Measurements from ENCODE around the gene NR2F1-AS1.

DNA sequence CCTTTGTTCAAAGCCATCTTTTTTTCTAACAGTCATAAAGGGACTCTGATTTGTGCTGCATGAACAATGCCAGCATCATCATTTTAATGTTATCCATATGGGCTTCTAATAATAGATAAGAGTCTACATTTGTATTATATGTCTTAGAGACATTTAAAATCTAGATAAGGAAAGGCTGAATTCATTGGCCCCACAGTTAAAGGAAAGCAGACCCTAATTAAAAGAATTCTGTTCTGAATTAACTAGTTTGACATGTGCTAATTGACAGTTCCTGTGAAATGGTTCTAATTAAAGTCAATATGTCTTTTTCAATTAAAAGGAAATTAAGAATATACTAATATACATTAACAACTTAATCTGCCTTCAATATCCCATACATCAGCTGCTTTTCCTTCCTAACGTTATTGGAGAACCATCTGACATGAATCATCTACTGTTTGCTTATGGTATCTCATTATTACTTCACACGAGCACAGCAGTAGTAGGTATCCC, 104.7 kb downstream of the NR2F1-AS1 start:
- TF ChIP-seq, protein P1, sequence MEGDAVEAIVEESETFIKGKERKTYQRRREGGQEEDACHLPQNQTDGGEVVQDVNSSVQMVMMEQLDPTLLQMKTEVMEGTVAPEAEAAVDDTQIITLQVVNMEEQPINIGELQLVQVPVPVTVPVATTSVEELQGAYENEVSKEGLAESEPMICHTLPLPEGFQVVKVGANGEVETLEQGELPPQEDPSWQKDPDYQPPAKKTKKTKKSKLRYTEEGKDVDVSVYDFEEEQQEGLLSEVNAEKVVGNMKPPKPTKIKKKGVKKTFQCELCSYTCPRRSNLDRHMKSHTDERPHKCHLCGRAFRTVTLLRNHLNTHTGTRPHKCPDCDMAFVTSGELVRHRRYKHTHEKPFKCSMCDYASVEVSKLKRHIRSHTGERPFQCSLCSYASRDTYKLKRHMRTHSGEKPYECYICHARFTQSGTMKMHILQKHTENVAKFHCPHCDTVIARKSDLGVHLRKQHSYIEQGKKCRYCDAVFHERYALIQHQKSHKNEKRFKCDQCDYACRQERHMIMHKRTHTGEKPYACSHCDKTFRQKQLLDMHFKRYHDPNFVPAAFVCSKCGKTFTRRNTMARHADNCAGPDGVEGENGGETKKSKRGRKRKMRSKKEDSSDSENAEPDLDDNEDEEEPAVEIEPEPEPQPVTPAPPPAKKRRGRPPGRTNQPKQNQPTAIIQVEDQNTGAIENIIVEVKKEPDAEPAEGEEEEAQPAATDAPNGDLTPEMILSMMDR (IDR thresholded peaks at IDR 0.05), result no peak
- TF ChIP-seq EP300 (IDR thresholded peaks at IDR 0.05), result no peak
